CD4-positive, alpha-beta T cell (primary cell): ENCODE results near the gene FAM32A. TPM values are rescaled to one million over a fixed set of nuclear protein-coding genes. Genes with fewer than 3 reads are reported as not detected.

Experiments used
- ATAC-seq: fragments of 200-7000 bp; cut with Tn5 transposase; one replicate; pipeline ENCODE4 v1.10.0; 2022; ENCODE audit warnings: mild to moderate bottlenecking; ENCODE audit not compliant: poor library complexity
- CTCF ChIA-PET: fragments of 350-600 bp; sonication (Branson Sonifier 250); formaldehyde crosslinking; loops from one replicate; lab custom pipeline; 2021; ENCODE audit warnings: antibody characterized with exemption, inconsistent platforms; lab: Charles Lee
- POLR2A ChIA-PET: fragments of 350-600 bp; sonication (Branson Sonifier 250); formaldehyde crosslinking; loops from one replicate; lab custom pipeline; 2021; ENCODE audit warnings: antibody characterized with exemption, inconsistent platforms; lab: Charles Lee
- DNase-seq, 14 experiments: peaks; one replicate each; pipeline ENCODE4 v3.0.0-alpha.2; 2013 to 2020; ENCODE audit warnings: mixed read lengths in 2 of 14
- H3K27ac ChIP-seq, 2 donors: one replicate each; pipeline versions ENCODE4 v1.5.1 to v1.7.0; 2013; ENCODE audit warnings: low read length in 2 of 2, low read depth in 1 of 2, mild to moderate bottlenecking in 1 of 2
- H3K27me3 ChIP-seq, 2 experiments: 1 replicate in 1 of 2; 2 replicates in 1 of 2; pipeline versions ENCODE4 v1.6.1 to v1.7.0; 2013; ENCODE audit warnings: low read length in 2 of 2, control low read depth in 1 of 2, mild to moderate bottlenecking in 1 of 2, moderate library complexity in 1 of 2; ENCODE audit not compliant: insufficient read depth in 2 of 2, control insufficient read depth in 1 of 2
- H3K36me3 ChIP-seq: one replicate; pipeline ENCODE4 v1.6.1; 2013; ENCODE audit warnings: low read length, control low read depth; ENCODE audit not compliant: insufficient read depth
- H3K4me1 ChIP-seq: one replicate; pipeline ENCODE4 v1.6.1; 2013; ENCODE audit warnings: low read length, control low read depth; ENCODE audit not compliant: insufficient read depth
- H3K4me3 ChIP-seq: one replicate; pipeline ENCODE4 v1.5.1; 2013; ENCODE audit warnings: mild to moderate bottlenecking, low read length, moderate library complexity
- H3K9me3 ChIP-seq, 2 experiments: 1 replicate in 1 of 2; 2 replicates in 1 of 2; pipeline versions ENCODE4 v1.6.1 to v1.7.0; 2013; ENCODE audit warnings: low read length in 2 of 2, mild to moderate bottlenecking in 2 of 2, control low read depth in 1 of 2, moderate library complexity in 1 of 2; ENCODE audit not compliant: control insufficient read depth in 1 of 2, insufficient read depth in 1 of 2
- H3K27ac Mint-ChIP-seq: one replicate; pipeline ENCODE4 v1.8.0; 2020; ENCODE audit warnings: mixed read lengths
- H3K27me3 Mint-ChIP-seq: one replicate; pipeline ENCODE4 v1.8.0; 2021; ENCODE audit warnings: mixed read lengths
- H3K36me3 Mint-ChIP-seq: one replicate; pipeline ENCODE4 v1.8.0; 2021; ENCODE audit warnings: low read depth, mixed read lengths
- H3K4me1 Mint-ChIP-seq: one replicate; pipeline ENCODE4 v1.8.0; 2021; ENCODE audit warnings: low read depth, mixed read lengths
- H3K4me3 Mint-ChIP-seq: one replicate; pipeline ENCODE4 v1.8.0; 2020; ENCODE audit warnings: mild to moderate bottlenecking, mixed read lengths
- H3K9me3 Mint-ChIP-seq: one replicate; pipeline ENCODE4 v1.8.0; 2020; ENCODE audit warnings: mixed read lengths
- intact Hi-C, 2 experiments: fragments of 100-400 bp; cut with DNase I in 1 of 2; cut with micrococcal nuclease in 1 of 2; formaldehyde crosslinking; loops; one replicate each; pipeline versions ENCODE4 v1.15.1 to v1.9.0; 2023 to 2025; cut with DNase I, micrococcal nuclease
- total RNA-seq, 174 experiments: library from RNA in 2 of 174; stranded (reverse) in 2 of 174; gene quantifications; one replicate each; pipeline ENCODE4 v1.2.3 and lab custom pipeline; 2021 to 2026
- TF ChIP-seq, protein P1 (sequence below): fragments of 200-600 bp; IDR thresholded peaks from one replicate; pipeline ENCODE4 v1.8.0; 2022; ENCODE audit warnings: antibody characterized with exemption, mild to moderate bottlenecking

The FAM32A gene
- total RNA-seq, 2 experiments from 2014 or later: 44.5 to 50.3 TPM

DNA sequence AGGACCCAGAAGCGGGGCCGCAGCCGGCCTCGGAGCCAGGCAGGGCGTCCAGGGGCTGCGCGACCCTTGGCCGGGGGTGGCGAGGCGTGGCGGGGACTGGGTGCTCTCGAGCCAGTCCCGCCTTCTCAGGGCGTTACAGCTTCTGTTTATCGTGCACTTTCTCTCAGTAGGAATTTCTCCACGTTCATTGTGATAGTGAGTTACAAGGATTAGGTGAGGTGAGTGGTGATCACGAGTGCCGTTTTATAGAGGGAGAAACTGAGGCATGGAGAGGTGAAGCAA is 13.1 kb downstream of the FAM32A start:
- Histone ChIP-seq H3K27ac (peak overlapping the region; percentile 69 to 81), H3K4me3 (peak overlapping the region; percentile 90), H3K9me3 (no peaks in the 10 kb centered on the region), H3K4me1 (peaks cover 35% of the 10 kb centered on the region), H3K27me3 (no peaks in the 10 kb centered on the region), H3K36me3 (peaks cover 22% of the 10 kb centered on the region)
- TF ChIP-seq, protein P1, sequence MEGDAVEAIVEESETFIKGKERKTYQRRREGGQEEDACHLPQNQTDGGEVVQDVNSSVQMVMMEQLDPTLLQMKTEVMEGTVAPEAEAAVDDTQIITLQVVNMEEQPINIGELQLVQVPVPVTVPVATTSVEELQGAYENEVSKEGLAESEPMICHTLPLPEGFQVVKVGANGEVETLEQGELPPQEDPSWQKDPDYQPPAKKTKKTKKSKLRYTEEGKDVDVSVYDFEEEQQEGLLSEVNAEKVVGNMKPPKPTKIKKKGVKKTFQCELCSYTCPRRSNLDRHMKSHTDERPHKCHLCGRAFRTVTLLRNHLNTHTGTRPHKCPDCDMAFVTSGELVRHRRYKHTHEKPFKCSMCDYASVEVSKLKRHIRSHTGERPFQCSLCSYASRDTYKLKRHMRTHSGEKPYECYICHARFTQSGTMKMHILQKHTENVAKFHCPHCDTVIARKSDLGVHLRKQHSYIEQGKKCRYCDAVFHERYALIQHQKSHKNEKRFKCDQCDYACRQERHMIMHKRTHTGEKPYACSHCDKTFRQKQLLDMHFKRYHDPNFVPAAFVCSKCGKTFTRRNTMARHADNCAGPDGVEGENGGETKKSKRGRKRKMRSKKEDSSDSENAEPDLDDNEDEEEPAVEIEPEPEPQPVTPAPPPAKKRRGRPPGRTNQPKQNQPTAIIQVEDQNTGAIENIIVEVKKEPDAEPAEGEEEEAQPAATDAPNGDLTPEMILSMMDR: no peak
- no peak for DNase-seq
- ChIA-PET CTCF (no interaction called here), POLR2A (interaction anchor here (0.9 to 2.1 kb wide), 11 partner anchors 13 to 819 kb away, joined by 3 to 22 read pairs (median 6); partner anchors contain the start of genes AKAP8, FAM32A, HSH2D and KLF2)
- H3K27me3 Mint-ChIP-seq: no peaks in the 10 kb centered on the region
- intact Hi-C loops: loop anchor here in 1 of 2 experiments (5.0 kb wide), 5 partner anchors 39 to 361 kb away; partner anchors contain the start of genes EPS15L1 and KLF2
- H3K36me3 Mint-ChIP-seq: peaks cover 41% of the 10 kb centered on the region
- H3K9me3 Mint-ChIP-seq: no peaks in the 10 kb centered on the region
- H3K27ac Mint-ChIP-seq: peak overlapping the region; percentile 92
- peak overlapping the region; percentile 87 for H3K4me3 Mint-ChIP-seq
- ATAC-seq: no peak
- peaks cover 37% of the 10 kb centered on the region for H3K4me1 Mint-ChIP-seq

DNA sequence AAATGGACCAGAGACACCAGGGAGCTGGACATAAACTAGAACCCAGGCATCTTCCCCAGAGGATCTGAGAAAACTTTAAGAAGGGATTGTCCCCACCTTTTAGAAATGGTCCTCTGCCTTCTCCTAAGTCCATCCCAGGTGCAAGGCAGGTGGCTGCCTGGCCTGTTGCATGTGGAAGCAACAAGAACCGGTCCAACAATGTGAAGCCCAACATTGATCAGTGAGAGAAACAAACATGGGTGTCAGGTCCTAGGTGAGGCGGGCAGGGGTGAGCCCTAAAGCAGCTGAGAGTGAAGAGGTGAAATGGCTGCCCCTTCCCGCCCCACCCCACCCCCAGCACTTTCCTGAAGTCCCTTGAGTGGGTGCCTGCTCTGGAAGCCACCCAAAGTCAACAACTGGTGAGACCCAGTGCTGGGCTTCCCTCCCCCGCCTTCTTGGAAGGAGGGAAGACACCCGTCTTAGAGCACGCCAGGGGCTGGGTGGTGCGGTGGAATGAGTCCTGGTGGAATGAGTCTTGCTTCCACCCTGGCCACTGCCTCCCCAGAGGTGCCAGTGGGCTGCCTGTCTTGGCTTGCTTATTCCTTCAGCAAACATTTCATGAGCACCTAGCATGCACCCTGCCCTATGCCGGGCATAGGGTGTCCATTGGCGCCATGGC is 14.2 kb downstream of the FAM32A start:
- Mint-ChIP-seq H3K9me3 (no peaks in the 10 kb centered on the region), H3K36me3 (peaks cover 50% of the 10 kb centered on the region), H3K27ac (peak overlapping the region; percentile 92), H3K4me3 (peak overlapping the region; percentile 87), H3K27me3 (no peaks in the 10 kb centered on the region), H3K4me1 (peaks cover 37% of the 10 kb centered on the region)
- intact Hi-C loops: loop anchor here in 1 of 2 experiments (5.0 kb wide), 5 partner anchors 38 to 362 kb away; partner anchors contain the start of genes EPS15L1 and KLF2
- no peaks in the 10 kb centered on the region for H3K9me3 ChIP-seq
- H3K27ac ChIP-seq: no peak overlapping the region
- peaks cover 39% of the 10 kb centered on the region for H3K4me1 ChIP-seq
- ChIA-PET CTCF (no interaction called here), POLR2A (no interaction called here)
- no peak for ATAC-seq
- DNase-seq: no peak
- no peaks in the 10 kb centered on the region for H3K27me3 ChIP-seq
- TF ChIP-seq, protein P1: no peak
- H3K4me3 ChIP-seq: no peak overlapping the region
- peaks cover 33% of the 10 kb centered on the region for H3K36me3 ChIP-seq

DNA sequence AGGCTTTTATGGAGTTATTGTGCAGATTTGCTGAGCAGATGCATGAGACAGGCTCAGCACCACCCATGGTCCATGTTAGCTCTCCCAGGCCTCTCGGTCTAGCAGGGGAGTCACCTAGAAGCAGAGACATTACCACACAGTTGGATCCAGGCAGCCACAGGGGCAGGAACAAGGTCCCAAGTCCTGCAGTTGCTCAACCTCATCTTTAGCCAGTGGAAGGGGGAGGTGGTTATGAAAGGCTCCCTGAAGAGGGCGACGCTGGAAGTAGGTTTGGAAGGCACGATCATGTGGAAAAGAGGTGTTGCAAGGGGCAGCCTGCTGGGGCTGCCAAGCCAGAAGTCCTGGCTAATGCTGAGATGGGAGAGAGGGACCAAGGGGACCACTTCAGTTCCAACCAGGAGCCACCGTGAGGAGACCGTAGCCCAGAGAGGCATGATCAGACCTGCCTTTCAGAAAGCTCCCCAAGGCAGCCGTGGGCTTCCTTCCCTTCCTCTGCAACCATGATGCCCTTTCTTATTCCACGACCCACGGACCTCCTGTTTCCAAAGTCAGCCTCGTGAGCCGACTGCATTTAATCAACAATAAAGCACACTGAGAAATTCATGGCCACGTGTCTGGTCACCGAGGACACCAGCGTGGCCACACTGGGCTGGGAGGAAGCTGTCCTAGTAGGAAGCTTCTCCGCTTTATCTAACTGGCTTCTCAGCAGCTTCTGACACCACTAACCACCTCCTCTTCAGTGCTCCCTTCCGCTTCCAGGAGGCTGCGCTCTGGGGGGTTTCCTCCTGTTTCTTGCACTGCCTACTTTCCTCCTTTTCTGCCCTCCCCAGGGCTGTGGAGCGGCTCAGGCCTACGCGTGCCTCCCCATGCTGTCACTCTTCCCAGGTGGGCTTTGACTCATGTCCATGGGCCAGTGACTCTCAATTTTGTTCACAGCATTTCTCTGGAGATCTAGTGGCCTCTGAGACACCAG is 15.1 kb downstream of the FAM32A start:
- TF ChIP-seq, protein P1: no peak
- Mint-ChIP-seq H3K27me3 (no peaks in the 10 kb centered on the region), H3K4me3 (peak overlapping the region; percentile 82), H3K9me3 (no peaks in the 10 kb centered on the region), H3K4me1 (peaks cover 37% of the 10 kb centered on the region), H3K27ac (peak overlapping the region; percentile 69), H3K36me3 (peaks cover 51% of the 10 kb centered on the region)
- Histone ChIP-seq H3K27me3 (no peaks in the 10 kb centered on the region), H3K4me1 (peaks cover 39% of the 10 kb centered on the region), H3K27ac (no peak overlapping the region), H3K36me3 (peaks cover 40% of the 10 kb centered on the region), H3K4me3 (no peak overlapping the region), H3K9me3 (no peaks in the 10 kb centered on the region)
- POLR2A ChIA-PET: no interaction called here
- DNase-seq (peak in 1 of 14 experiments; percentile 26), ATAC-seq (no peak)
- CTCF ChIA-PET: no interaction called here
- intact Hi-C loops: no loop called here
